H9 (cell line): Measurements from ENCODE around the gene GRIP1. TPM values are rescaled to one million over a fixed set of nuclear protein-coding genes. Genes with fewer than 3 reads are reported as not detected.

Experiments
- DNase-seq: peaks from one replicate; pipeline ENCODE4 v3.0.0-alpha.2; 2017
- H2AFZ ChIP-seq: one replicate; pipeline ENCODE4 v1.6.1; 2013; ENCODE audit warnings: mild to moderate bottlenecking, low read length, control low read depth, moderate library complexity
- H2AK5ac ChIP-seq: 2 replicates; pipeline ENCODE4 v1.6.1; 2013; ENCODE audit warnings: low read length, control low read depth, mixed read lengths; ENCODE audit not compliant: insufficient read length
- H2BK120ac ChIP-seq: one replicate; pipeline ENCODE4 v1.6.1; 2013; ENCODE audit warnings: low read depth, mild to moderate bottlenecking, low read length, control low read depth, inconsistent platforms; ENCODE audit not compliant: poor library complexity, severe bottlenecking
- H2BK12ac ChIP-seq: 2 replicates; pipeline ENCODE4 v1.6.1; 2013; ENCODE audit warnings: low read length, control low read depth, mixed read lengths, low read depth; ENCODE audit not compliant: insufficient read length
- H2BK15ac ChIP-seq: 2 replicates; pipeline ENCODE4 v1.6.1; 2013; ENCODE audit warnings: low read depth, low read length, control low read depth
- H2BK20ac ChIP-seq: one replicate; pipeline ENCODE4 v1.6.1; 2013; ENCODE audit warnings: low read depth, mild to moderate bottlenecking, low read length, control low read depth, inconsistent platforms; ENCODE audit not compliant: poor library complexity, severe bottlenecking
- H2BK5ac ChIP-seq: 2 replicates; pipeline ENCODE4 v1.6.1; 2013; ENCODE audit warnings: low read length, control low read depth, mixed read lengths; ENCODE audit not compliant: insufficient read length
- H3K14ac ChIP-seq: 2 replicates; pipeline ENCODE4 v1.6.1; 2013; ENCODE audit warnings: low read length, control low read depth; ENCODE audit not compliant: insufficient read depth
- H3K18ac ChIP-seq: 2 replicates; pipeline ENCODE4 v1.6.1; 2013; ENCODE audit warnings: low read depth, mild to moderate bottlenecking, mixed read lengths, low read length, control low read depth; ENCODE audit not compliant: insufficient read length
- H3K23ac ChIP-seq: 2 replicates; pipeline ENCODE4 v1.6.1; 2013; ENCODE audit warnings: low read length, control low read depth, mixed read lengths, low read depth; ENCODE audit not compliant: insufficient read length
- H3K23me2 ChIP-seq: 2 replicates; pipeline ENCODE4 v1.6.1; 2013; ENCODE audit warnings: low read depth, mild to moderate bottlenecking, mixed read lengths, low read length, control low read depth; ENCODE audit not compliant: insufficient read length, poor library complexity, severe bottlenecking
- H3K27ac ChIP-seq: 2 replicates; pipeline ENCODE4 v1.5.1; 2013; ENCODE audit warnings: low read length, control low read depth, mixed read lengths, low read depth; ENCODE audit not compliant: insufficient read length
- H3K27me3 ChIP-seq: 2 replicates; pipeline ENCODE4 v1.6.1; 2013; ENCODE audit warnings: low read length, control low read depth, inconsistent platforms; ENCODE audit not compliant: insufficient read depth
- H3K4ac ChIP-seq: 2 replicates; pipeline ENCODE4 v1.6.1; 2013; ENCODE audit warnings: low read depth, mild to moderate bottlenecking, control low read depth, inconsistent platforms, low read length, moderate library complexity
- H3K4me1 ChIP-seq: 2 replicates; pipeline ENCODE4 v1.6.1; 2013; ENCODE audit warnings: low read length, control low read depth, inconsistent platforms; ENCODE audit not compliant: insufficient read depth
- H3K4me2 ChIP-seq: 2 replicates; pipeline ENCODE4 v1.6.1; 2013; ENCODE audit warnings: low read length, control low read depth, mixed read lengths; ENCODE audit not compliant: insufficient read length, insufficient read depth
- H3K56ac ChIP-seq: 2 replicates; pipeline ENCODE4 v1.6.1; 2013; ENCODE audit warnings: low read depth, mild to moderate bottlenecking, mixed read lengths, low read length, control low read depth; ENCODE audit not compliant: insufficient read length
- H3K79me1 ChIP-seq: 2 replicates; pipeline ENCODE4 v1.6.1; 2013; ENCODE audit warnings: low read depth, mild to moderate bottlenecking, moderate library complexity, low read length, control low read depth, inconsistent platforms; ENCODE audit not compliant: insufficient read depth, poor library complexity, severe bottlenecking
- H3K79me2 ChIP-seq: 2 replicates; pipeline ENCODE4 v1.6.1; 2013; ENCODE audit warnings: low read length, control low read depth, inconsistent platforms; ENCODE audit not compliant: insufficient read depth
- H3K9ac ChIP-seq: 2 replicates; pipeline ENCODE4 v1.6.1; 2013; ENCODE audit warnings: low read length, control low read depth, mixed read lengths; ENCODE audit not compliant: insufficient read length; ENCODE audit errors: extremely low read depth
- H3K9me3 ChIP-seq: one replicate; pipeline ENCODE4 v1.6.1; 2013; ENCODE audit warnings: low read depth, low read length, inconsistent platforms; ENCODE audit not compliant: control insufficient read depth
- H3T11ph ChIP-seq: one replicate; pipeline ENCODE4 v1.6.1; 2013; ENCODE audit warnings: mild to moderate bottlenecking, low read length, control low read depth, inconsistent platforms
- H4K20me1 ChIP-seq: one replicate; pipeline ENCODE4 v1.6.1; 2013; ENCODE audit not compliant: control insufficient read depth, insufficient read length, insufficient read depth
- H4K5ac ChIP-seq: 2 replicates; pipeline ENCODE4 v1.6.1; 2013; ENCODE audit warnings: low read depth, mild to moderate bottlenecking, mixed read lengths, low read length, control low read depth; ENCODE audit not compliant: insufficient read length
- H4K8ac ChIP-seq: replicated peaks from 2 replicates; pipeline ENCODE4 v1.6.1; 2013; ENCODE audit warnings: low read length, control low read depth, mixed read lengths, low read depth; ENCODE audit not compliant: insufficient read length
- H4K91ac ChIP-seq: 2 replicates; pipeline ENCODE4 v1.6.1; 2013; ENCODE audit warnings: low read depth, mild to moderate bottlenecking, moderate library complexity, mixed read lengths, low read length, control low read depth; ENCODE audit not compliant: insufficient read length
- H3K27ac Mint-ChIP-seq, 3 experiments: 2 replicates in 2 of 3; 3 replicates in 1 of 3; pipeline ENCODE4 v1.8.0; 2020 to 2021; ENCODE audit warnings: mixed read lengths in 3 of 3, mild to moderate bottlenecking in 1 of 3, moderate library complexity in 1 of 3
- H3K27me3 Mint-ChIP-seq: 2 replicates; pipeline ENCODE4 v1.8.0; 2021; ENCODE audit warnings: low read depth, mild to moderate bottlenecking, moderate library complexity, mixed read lengths
- H3K36me3 Mint-ChIP-seq, 3 experiments: 2 replicates in 2 of 3; 3 replicates in 1 of 3; pipeline ENCODE4 v1.8.0; 2020 to 2021; ENCODE audit warnings: low read depth in 3 of 3, mixed read lengths in 3 of 3; ENCODE audit not compliant: insufficient read depth in 1 of 3
- H3K4me1 Mint-ChIP-seq, 2 experiments: 2 replicates each; pipeline ENCODE4 v1.8.0; 2020; ENCODE audit warnings: mixed read lengths in 2 of 2
- H3K4me3 Mint-ChIP-seq, 2 experiments: 2 replicates in 1 of 2; 3 replicates in 1 of 2; pipeline ENCODE4 v1.8.0; 2020 to 2021; ENCODE audit warnings: mild to moderate bottlenecking in 2 of 2, mixed read lengths in 2 of 2, moderate library complexity in 1 of 2
- H3K9me3 Mint-ChIP-seq, 2 experiments: 2 replicates in 1 of 2; 3 replicates in 1 of 2; pipeline ENCODE4 v1.8.0; 2020; ENCODE audit warnings: mild to moderate bottlenecking in 2 of 2, mixed read lengths in 2 of 2, moderate library complexity in 1 of 2
- CTCF ChIP-seq: fragments of 200-600 bp; sonication (generic); conservative IDR thresholded peaks from 3 replicates; pipeline ENCODE4 v1.8.0; 2021; ENCODE audit warnings: antibody characterized with exemption, mild to moderate bottlenecking
- WGBS: extraction: QIAGEN DNeasy Blood & Tissue Kit; methylation state at CpG from one replicate; pipeline ENCODE4 v1.1.7; 2013; ENCODE audit warnings: missing lambda C conversion rate, low lambda C conversion rate, mixed read lengths; ENCODE audit not compliant: insufficient read length; ENCODE audit errors: extremely low coverage; 5-methylcytosine and 5-hydroxymethylcytosine counted together
- total RNA-seq: library from RNA; stranded (reverse); gene quantifications from 2 replicates; pipeline ENCODE4 v1.2.1, GENCODE V29; 2021

GRIP1 gene
- total RNA-seq, 1 experiment from 2014 or later, result 19.5 TPM

GRCh38 chr12:66665435-66665985 is 13.4 kb downstream of the GRIP1 start:
- Histone ChIP-seq H3K79me1 (no peaks in the 10 kb centered on the region), H3K9me3 (no peaks in the 10 kb centered on the region), H2BK5ac (no peak overlapping the region), H4K20me1 (no peaks in the 10 kb centered on the region), H4K91ac (no peak overlapping the region), H2AFZ (no peak overlapping the region), H3K14ac (no peak overlapping the region), H3K4me1 (no peaks in the 10 kb centered on the region), H2BK12ac (no peak overlapping the region), H3K27ac (no peak overlapping the region), H3K4me2 (no peak overlapping the region), H3K23ac (no peak overlapping the region), H3K56ac (no peak overlapping the region), H4K8ac (no peak overlapping the region), H3K9ac (no peak overlapping the region), H2BK20ac (no peak overlapping the region), H3K79me2 (no peaks in the 10 kb centered on the region), H4K5ac (no peak overlapping the region), H2BK15ac (no peak overlapping the region), H3K4ac (no peak overlapping the region), H3K23me2 (no peaks in the 10 kb centered on the region), H3K27me3 (no peaks in the 10 kb centered on the region), H2BK120ac (no peak overlapping the region), H3K18ac (no peak overlapping the region), H3T11ph (no peak overlapping the region), H2AK5ac (no peak overlapping the region)
- Mint-ChIP-seq H3K9me3 (no peaks in the 10 kb centered on the region), H3K4me3 (no peak overlapping the region), H3K4me1 (peaks cover 9% of the 10 kb centered on the region in 2 experiments), H3K36me3 (no peaks in the 10 kb centered on the region; a peak in 1 of 7 replicates), H3K27ac (no peak overlapping the region), H3K27me3 (no peaks in the 10 kb centered on the region)
- WGBS, result no CpG with 5 or more reads among the region's 3 CpGs
- TF ChIP-seq CTCF, result no peak
- no peak for DNase-seq
